Nephron (organoid): ENCODE results near the gene PCSK7.
A peak's percentile ranks its signal among the peaks of the same experiment; 100 is the strongest.

Experiments
- H3K27ac Mint-ChIP-seq, 3 experiments: 2 replicates each; pipeline ENCODE4 v1.8.0; 2020; ENCODE audit warnings: mixed read lengths in 3 of 3, mild to moderate bottlenecking in 2 of 3, moderate library complexity in 1 of 3
- H3K27me3 Mint-ChIP-seq: 2 replicates; pipeline ENCODE4 v1.8.0; 2021; ENCODE audit warnings: low read depth, mild to moderate bottlenecking, moderate library complexity, mixed read lengths
- H3K36me3 Mint-ChIP-seq: 2 replicates; pipeline ENCODE4 v1.8.0; 2020; ENCODE audit warnings: low read depth, mixed read lengths
- H3K4me1 Mint-ChIP-seq: 2 replicates; pipeline ENCODE4 v1.8.0; 2020; ENCODE audit warnings: mixed read lengths
- H3K4me3 Mint-ChIP-seq, 3 experiments: 2 replicates each; pipeline ENCODE4 v1.8.0; 2020; ENCODE audit warnings: mild to moderate bottlenecking in 3 of 3, mixed read lengths in 3 of 3, moderate library complexity in 2 of 3
- H3K9me3 Mint-ChIP-seq: 2 replicates; pipeline ENCODE4 v1.8.0; 2020; ENCODE audit warnings: mixed read lengths
- TF ChIP-seq, protein P1 (sequence below), 3 experiments: fragments of 200-600 bp; sonication (generic); IDR thresholded peaks; one replicate each; pipeline ENCODE4 v1.5.0; 2021; ENCODE audit warnings: antibody characterized with exemption in 3 of 3; ENCODE audit not compliant: unreplicated experiment in 3 of 3

Gene PCSK7

GRCh38 chr11:117200813-117201657 is 30.8 kb downstream of the PCSK7 start:
- peaks cover 29% of the 10 kb centered on the region for H3K36me3 Mint-ChIP-seq
- no peaks in the 10 kb centered on the region for H3K27me3 Mint-ChIP-seq
- H3K4me1 Mint-ChIP-seq = peaks cover 59% of the 10 kb centered on the region
- H3K4me3 Mint-ChIP-seq = peak overlapping the region; percentile 55 to 89 (median 89)
- H3K9me3 Mint-ChIP-seq = no peaks in the 10 kb centered on the region
- TF ChIP-seq, protein P1, sequence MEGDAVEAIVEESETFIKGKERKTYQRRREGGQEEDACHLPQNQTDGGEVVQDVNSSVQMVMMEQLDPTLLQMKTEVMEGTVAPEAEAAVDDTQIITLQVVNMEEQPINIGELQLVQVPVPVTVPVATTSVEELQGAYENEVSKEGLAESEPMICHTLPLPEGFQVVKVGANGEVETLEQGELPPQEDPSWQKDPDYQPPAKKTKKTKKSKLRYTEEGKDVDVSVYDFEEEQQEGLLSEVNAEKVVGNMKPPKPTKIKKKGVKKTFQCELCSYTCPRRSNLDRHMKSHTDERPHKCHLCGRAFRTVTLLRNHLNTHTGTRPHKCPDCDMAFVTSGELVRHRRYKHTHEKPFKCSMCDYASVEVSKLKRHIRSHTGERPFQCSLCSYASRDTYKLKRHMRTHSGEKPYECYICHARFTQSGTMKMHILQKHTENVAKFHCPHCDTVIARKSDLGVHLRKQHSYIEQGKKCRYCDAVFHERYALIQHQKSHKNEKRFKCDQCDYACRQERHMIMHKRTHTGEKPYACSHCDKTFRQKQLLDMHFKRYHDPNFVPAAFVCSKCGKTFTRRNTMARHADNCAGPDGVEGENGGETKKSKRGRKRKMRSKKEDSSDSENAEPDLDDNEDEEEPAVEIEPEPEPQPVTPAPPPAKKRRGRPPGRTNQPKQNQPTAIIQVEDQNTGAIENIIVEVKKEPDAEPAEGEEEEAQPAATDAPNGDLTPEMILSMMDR (IDR thresholded peaks at IDR 0.05; ENCODE audit: unreplicated experiment in 3 of 3) = no peak
- H3K27ac Mint-ChIP-seq = peak overlapping the region in 2 of 3 experiments; percentile 80 to 96

GRCh38 chr11:117199916-117200812 is 31.7 kb downstream of the PCSK7 start:
- H3K27ac Mint-ChIP-seq = peak overlapping the region; percentile 80 to 96 (median 82)
- peaks cover 32% of the 10 kb centered on the region for H3K36me3 Mint-ChIP-seq
- H3K9me3 Mint-ChIP-seq = no peaks in the 10 kb centered on the region
- H3K27me3 Mint-ChIP-seq = no peaks in the 10 kb centered on the region
- TF ChIP-seq, protein P1 (IDR thresholded peaks at IDR 0.05; ENCODE audit: unreplicated experiment in 3 of 3) = no peak
- H3K4me3 Mint-ChIP-seq = peak overlapping the region; percentile 75 to 89 (median 89)
- H3K4me1 Mint-ChIP-seq = peaks cover 59% of the 10 kb centered on the region

- peak within 1 kb of the TSS; percentile 80 to 96 (median 82) for H3K27ac Mint-ChIP-seq
- H3K36me3 Mint-ChIP-seq = peaks cover 29% of the 10 kb centered on the region
- peaks cover 53% of the 10 kb centered on the region for H3K4me1 Mint-ChIP-seq
- TF ChIP-seq, protein P1 (IDR thresholded peaks at IDR 0.05; ENCODE audit: unreplicated experiment in 3 of 3) = no peak
- H3K9me3 Mint-ChIP-seq = no peaks in the 10 kb centered on the region
- H3K4me3 Mint-ChIP-seq = peak within 1 kb of the TSS; percentile 75 to 89 (median 89)
- H3K27me3 Mint-ChIP-seq = no peaks in the 10 kb centered on the region
Observed at GRCh38 chr11:117199053-117199915, 32.6 kb downstream of the PCSK7 start, which contains the start of gene TAGLN. Gene TAGLN, plus strand, starts transcription at chr11:117199370. Its CDS starts 3,644 bp downstream, at chr11:117203014.

- Mint-ChIP-seq H3K4me1 (peaks cover 47% of the 10 kb centered on the region), H3K36me3 (peaks cover 24% of the 10 kb centered on the region), H3K27me3 (no peaks in the 10 kb centered on the region), H3K27ac (peak overlapping the region; percentile 80 to 96 (median 82)), H3K9me3 (no peaks in the 10 kb centered on the region), H3K4me3 (peak overlapping the region; percentile 75 to 89 (median 89))
- TF ChIP-seq, protein P1 (IDR thresholded peaks at IDR 0.05; ENCODE audit: unreplicated experiment in 3 of 3) = no peak
Observed at GRCh38 chr11:117198613-117199012, 33.3 kb downstream of the PCSK7 start.
